ENCODE results near the gene AIFM3. TPM values are rescaled to one million over a fixed set of nuclear protein-coding genes. Genes with fewer than 3 reads are reported as not detected.
A peak's percentile ranks its signal among the peaks of the same experiment; 100 is the strongest.

Gene AIFM3
- polyA plus RNA-seq, 2 of the 4 experiments (the other 2 are of a cell fraction) = 1.4 to 3.6 TPM

DNA sequence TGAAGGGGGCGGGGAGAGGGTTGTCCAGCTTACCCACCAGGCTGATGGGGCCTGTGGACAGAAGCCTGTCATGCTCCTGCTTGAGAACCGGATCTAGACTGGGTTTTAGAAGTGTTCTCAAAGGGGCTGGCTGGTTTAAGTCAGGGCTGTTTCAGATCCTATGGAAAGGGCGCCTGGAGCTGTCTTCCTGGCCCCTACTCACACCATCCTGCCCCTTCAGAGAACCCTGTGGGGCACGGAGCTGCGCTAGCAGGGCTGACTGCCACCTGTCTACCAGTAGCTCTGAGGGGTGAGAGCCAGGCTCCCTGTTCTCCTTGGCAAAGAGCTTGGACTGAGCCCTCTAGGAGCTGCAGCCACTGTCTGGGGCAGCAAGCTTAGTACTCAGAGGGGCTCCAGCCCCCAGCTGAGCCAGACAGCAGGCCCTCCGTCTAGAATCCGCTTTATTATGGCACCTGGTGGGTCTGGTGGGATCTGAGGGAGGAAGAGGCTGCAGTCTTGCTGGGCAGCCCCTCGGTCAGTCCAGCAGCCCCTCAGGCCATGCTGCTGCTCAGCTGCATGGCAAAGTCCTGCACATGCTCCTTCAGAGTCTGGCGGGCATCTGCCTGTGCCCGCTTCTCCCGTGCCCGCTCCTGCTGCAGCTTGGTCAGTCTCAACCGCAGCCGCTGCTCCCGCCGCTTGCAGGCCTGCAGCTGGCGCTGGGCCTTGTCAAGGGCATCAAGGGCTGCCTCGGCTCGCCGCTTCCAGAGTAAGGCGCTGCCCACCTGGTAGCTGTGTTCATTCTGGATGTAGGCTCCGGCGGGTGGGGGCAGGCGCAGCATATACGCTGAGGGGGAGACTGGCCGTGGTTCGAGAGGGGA lies 32.5 kb downstream of the AIFM3 start:
- FAIRE-seq = no peak
- ChIA-PET CTCF (interaction anchor here (1.1 to 1.8 kb wide), 3 partner anchors 18 to 114 kb away, joined by 3 to 8 read pairs (median 7); partner anchors contain the start of gene LZTR1), POLR2A (interaction anchor here (1.1 to 1.9 kb wide), 3 partner anchors 17 to 195 kb away, joined by 3 to 12 read pairs (median 4); partner anchors contain the start of gene LZTR1)
- Histone ChIP-seq H3K4me1 (peaks cover 16% of the 10 kb centered on the region; the same call in 2 of the 3 replicates), H3K27ac (0 out of 6 replicates have a peak overlapping the region, but pooled peaks of 1 of the 2 experiments have one; percentile 7), H3K9me3 (no peaks in the 10 kb centered on the region), H3K4me2 (0 out of 3 replicates have a peak overlapping the region, but pooled peaks have one; percentile 75), H3K4me3 (no peak overlapping the region)
- TF ChIP-seq ZFP36 (IDR thresholded peaks at IDR 0.05; ENCODE audit: borderline replicate concordance, partially characterized antibody) = no peak
- WGBS (ENCODE audit: missing lambda C conversion rate) = 82% methylated on average over 8 of the region's 27 CpGs
- no peak for ATAC-seq
- DNase-seq (ENCODE audit: low read depth in 1 of 2, low spot score in 1 of 2) = no peak

DNA sequence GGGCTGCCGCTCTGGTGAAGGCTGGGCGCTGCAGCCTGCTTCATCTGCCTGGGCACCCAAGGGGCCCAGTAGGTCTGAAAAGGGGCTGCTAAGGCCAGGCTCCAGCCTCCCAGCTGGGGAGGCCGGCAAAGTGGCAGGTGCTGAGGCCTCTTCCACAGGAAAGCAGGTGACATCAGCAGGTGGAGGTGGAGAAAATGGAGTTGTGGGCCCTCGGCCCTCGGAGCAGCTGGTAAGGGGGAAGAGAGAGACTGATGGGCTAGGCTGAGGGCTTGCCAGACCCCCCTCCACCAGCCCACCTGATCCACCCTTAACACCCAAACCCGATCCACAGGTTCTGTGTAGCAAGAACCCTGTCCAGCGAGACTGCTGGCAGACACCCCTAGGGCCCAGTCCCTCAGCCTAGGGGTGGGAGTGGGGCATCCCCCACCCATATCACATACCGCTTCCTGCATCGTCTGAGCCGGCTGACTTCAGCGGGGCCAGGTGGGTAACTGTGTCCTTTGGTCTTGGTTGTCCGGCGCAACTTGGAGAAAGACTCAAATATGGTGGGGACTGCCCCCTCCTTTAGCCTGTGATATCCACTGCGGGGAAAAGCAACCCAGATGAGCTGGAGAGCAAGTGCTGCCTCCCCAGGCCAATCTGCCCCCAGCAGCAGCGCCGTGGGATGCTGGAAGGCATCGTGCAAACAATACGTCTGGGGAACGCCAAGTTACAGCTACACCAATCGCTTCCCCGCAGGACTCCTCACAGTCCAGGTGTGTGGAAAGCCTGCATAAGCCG lies 33.3 kb downstream of the AIFM3 start:
- WGBS (ENCODE audit: missing lambda C conversion rate) = 80% methylated on average over 15 of the region's 22 CpGs
- Histone ChIP-seq H3K4me1 (peaks cover 16% of the 10 kb centered on the region; the same call in 2 of the 3 replicates), H3K27ac (peak overlapping the region; percentile 99; a peak in 5 of 6 replicates), H3K4me2 (peak overlapping the region; percentile 75), H3K4me3 (peak overlapping the region; percentile 90), H3K9me3 (no peaks in the 10 kb centered on the region)
- TF ChIP-seq, protein P1, sequence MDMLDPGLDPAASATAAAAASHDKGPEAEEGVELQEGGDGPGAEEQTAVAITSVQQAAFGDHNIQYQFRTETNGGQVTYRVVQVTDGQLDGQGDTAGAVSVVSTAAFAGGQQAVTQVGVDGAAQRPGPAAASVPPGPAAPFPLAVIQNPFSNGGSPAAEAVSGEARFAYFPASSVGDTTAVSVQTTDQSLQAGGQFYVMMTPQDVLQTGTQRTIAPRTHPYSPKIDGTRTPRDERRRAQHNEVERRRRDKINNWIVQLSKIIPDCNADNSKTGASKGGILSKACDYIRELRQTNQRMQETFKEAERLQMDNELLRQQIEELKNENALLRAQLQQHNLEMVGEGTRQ (IDR thresholded peaks at IDR 0.05) = no peak
- no peak for TF ChIP-seq MYC (IDR thresholded peaks at IDR 0.05; ENCODE audit: borderline replicate concordance, low read length)
- TF ChIP-seq NR3C1 (IDR thresholded peaks at IDR 0.05) = no peak
- TF ChIP-seq RFX5 (IDR thresholded peaks at IDR 0.05) = no peak
- no peak for TF ChIP-seq ZFP36 (IDR thresholded peaks at IDR 0.05; ENCODE audit: borderline replicate concordance, partially characterized antibody)
- TF ChIP-seq CBX2 (IDR thresholded peaks at IDR 0.05; ENCODE audit: borderline replicate concordance, low read depth) = no peak
- TF ChIP-seq, protein P2, sequence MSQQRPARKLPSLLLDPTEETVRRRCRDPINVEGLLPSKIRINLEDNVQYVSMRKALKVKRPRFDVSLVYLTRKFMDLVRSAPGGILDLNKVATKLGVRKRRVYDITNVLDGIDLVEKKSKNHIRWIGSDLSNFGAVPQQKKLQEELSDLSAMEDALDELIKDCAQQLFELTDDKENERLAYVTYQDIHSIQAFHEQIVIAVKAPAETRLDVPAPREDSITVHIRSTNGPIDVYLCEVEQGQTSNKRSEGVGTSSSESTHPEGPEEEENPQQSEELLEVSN (IDR thresholded peaks at IDR 0.05; ENCODE audit: borderline replicate concordance, low read depth) = no peak
- TF ChIP-seq JUN (IDR thresholded peaks at IDR 0.05) = no peak
- TF ChIP-seq CEBPB (IDR thresholded peaks at IDR 0.05) = no peak
- TF ChIP-seq ZC3H11A (IDR thresholded peaks at IDR 0.05) = no peak
- TF ChIP-seq NPAS2 (CRISPR knock-in tag; IDR thresholded peaks at IDR 0.05; ENCODE audit: borderline replicate concordance) = no peak
- TF ChIP-seq EHMT2 (IDR thresholded peaks at IDR 0.05; ENCODE audit: low read depth) = no peak
- FAIRE-seq (no peak), ATAC-seq (no peak), DNase-seq (ENCODE audit: low read depth in 1 of 2, low spot score in 1 of 2) (no peak)
- ChIA-PET POLR2A (interaction anchor here (0.7 to 2.5 kb wide), 3 partner anchors 18 to 37 kb away, joined by 3 to 22 read pairs (median 12); partner anchors contain the start of gene LZTR1), CTCF (interaction anchor here (1.1 to 1.8 kb wide), 3 partner anchors 19 to 115 kb away, joined by 3 to 8 read pairs (median 7); partner anchors contain the start of gene LZTR1)

DNA sequence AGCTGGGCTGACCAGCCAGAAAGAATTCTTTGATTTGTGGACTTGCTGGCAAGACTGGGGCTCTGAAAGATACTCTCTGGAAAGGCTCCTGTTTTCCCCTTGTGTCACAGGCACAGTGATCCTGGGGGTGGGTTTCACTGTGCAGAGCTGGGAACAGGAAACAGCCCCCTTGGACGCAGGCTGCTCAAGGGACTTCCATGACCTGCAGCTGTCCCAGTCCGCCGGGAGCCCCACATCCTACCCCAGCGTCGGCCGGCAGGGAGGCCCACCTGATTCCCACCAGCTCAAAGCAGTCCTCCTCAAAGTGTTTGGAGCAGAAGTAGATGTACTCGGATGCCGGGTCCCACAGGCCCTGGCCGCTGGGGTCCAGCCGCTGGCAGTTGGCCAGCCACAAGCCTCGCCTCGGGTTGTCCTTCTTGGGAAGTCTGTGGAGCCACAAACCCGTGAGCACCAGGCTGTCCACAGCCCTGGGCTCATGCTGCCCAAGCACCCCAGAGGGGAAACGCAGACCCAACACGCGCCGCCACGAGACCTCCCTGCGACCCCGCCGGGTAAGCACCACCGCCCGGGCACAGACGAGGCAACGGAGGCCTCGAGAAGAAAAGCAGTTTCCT lies 34.0 kb downstream of the AIFM3 start:
- H3K4me1 ChIP-seq = peaks cover 16% of the 10 kb centered on the region; the same call in 2 of the 3 replicates
- peak overlapping the region; percentile 75 for H3K4me2 ChIP-seq
- ChIA-PET CTCF (interaction anchor here (1.1 kb wide), 1 partner anchor 40 kb away, joined by 3 read pairs; no protein-coding TSS in a partner anchor), POLR2A (interaction anchor here (0.7 to 2.5 kb wide), 2 partner anchors 19 to 36 kb away, joined by 3 to 22 read pairs; partner anchors contain the start of gene LZTR1)
- peak overlapping the region; percentile 90 for H3K4me3 ChIP-seq
- WGBS (ENCODE audit: missing lambda C conversion rate) = 20% methylated on average over 3 of the region's 26 CpGs
- DNase-seq (ENCODE audit: low read depth in 1 of 2, low spot score in 1 of 2) (no peak), ATAC-seq (no peak; a peak in 3 of 6 replicates), FAIRE-seq (no peak)
- peak overlapping the region; percentile 99 for H3K27ac ChIP-seq
- no peaks in the 10 kb centered on the region for H3K9me3 ChIP-seq
- no peak for TF ChIP-seq ZC3H11A (IDR thresholded peaks at IDR 0.05)
- no peak for TF ChIP-seq RNF2 (IDR thresholded peaks at IDR 0.05; ENCODE audit: borderline replicate concordance, low read depth)
- no peak for TF ChIP-seq CHD4 (IDR thresholded peaks at IDR 0.05; ENCODE audit: borderline replicate concordance)
- TF ChIP-seq FOXS1 (CRISPR knock-in tag; IDR thresholded peaks at IDR 0.05) = no peak
- TF ChIP-seq CBX2 (IDR thresholded peaks at IDR 0.05; ENCODE audit: borderline replicate concordance, low read depth) = no peak
- no peak for TF ChIP-seq POLR2AphosphoS2 (conservative IDR thresholded peaks at IDR 0.05; ENCODE audit: low read length)
- no peak for TF ChIP-seq NPAS2 (CRISPR knock-in tag; IDR thresholded peaks at IDR 0.05; ENCODE audit: borderline replicate concordance)
- TF ChIP-seq, protein P3, sequence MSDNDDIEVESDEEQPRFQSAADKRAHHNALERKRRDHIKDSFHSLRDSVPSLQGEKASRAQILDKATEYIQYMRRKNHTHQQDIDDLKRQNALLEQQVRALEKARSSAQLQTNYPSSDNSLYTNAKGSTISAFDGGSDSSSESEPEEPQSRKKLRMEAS (IDR thresholded peaks at IDR 0.05) = no peak
- TF ChIP-seq JUNB (IDR thresholded peaks at IDR 0.05) = no peak
- TF ChIP-seq, protein P1 (IDR thresholded peaks at IDR 0.05) = no peak
- TF ChIP-seq, protein P4, sequence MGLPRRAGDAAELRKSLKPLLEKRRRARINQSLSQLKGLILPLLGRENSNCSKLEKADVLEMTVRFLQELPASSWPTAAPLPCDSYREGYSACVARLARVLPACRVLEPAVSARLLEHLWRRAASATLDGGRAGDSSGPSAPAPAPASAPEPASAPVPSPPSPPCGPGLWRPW (IDR thresholded peaks at IDR 0.05) = no peak
- TF ChIP-seq, protein P2 (IDR thresholded peaks at IDR 0.05; ENCODE audit: borderline replicate concordance, low read depth) = no peak

Data from A549 (cell line).